HG02763 (cell line): ENCODE data around the gene IFRD1.

ENCODE experiments used
- ATAC-seq: cut with Tn5 transposase; IDR thresholded peaks from one replicate; pipeline ENCODE4 v1.9.1; 2021; ENCODE audit warnings: mild to moderate bottlenecking, moderate library complexity; ENCODE audit not compliant: unreplicated experiment

Gene IFRD1

GRCh38 chr7:112449902-112450806 lies at the start of gene IFRD1:
IFRD1 (plus strand) TSS chr7:112450460; CDS start chr7:112450689, 229 bp downstream.
- peak; percentile 75 for ATAC-seq

DNA sequence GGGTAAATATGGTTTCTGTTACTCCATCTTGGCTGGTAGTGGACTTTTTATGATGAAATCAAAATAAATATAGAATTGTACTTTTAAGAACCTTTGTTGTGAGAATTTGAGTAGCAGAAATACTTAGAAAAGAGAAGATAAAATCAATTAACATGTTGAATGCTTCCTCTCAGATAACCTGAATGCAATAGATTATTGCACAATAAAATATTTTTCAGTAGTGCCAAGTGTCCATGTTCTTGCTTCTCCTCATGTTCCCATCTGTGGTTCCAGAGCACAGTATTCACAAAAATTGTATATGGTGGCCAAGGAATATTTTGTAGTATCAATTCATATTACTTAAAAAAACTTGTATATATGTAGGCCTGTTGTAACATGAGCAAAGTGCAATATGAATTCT lies 45.9 kb upstream of the IFRD1 start:
- ATAC-seq = no peak

- ATAC-seq = no peak
Measured at GRCh38 chr7:112405286-112405685, 45.0 kb upstream of the IFRD1 start.

GRCh38 chr7:112407261-112407660 lies 43.0 kb upstream of the IFRD1 start:
- ATAC-seq = no peak

- ATAC-seq = no peak
Measured at GRCh38 chr7:112410092-112410491, 40.2 kb upstream of the IFRD1 start.

GRCh38 chr7:112411186-112411795 lies 39.0 kb upstream of the IFRD1 start:
- no peak for ATAC-seq

DNA sequence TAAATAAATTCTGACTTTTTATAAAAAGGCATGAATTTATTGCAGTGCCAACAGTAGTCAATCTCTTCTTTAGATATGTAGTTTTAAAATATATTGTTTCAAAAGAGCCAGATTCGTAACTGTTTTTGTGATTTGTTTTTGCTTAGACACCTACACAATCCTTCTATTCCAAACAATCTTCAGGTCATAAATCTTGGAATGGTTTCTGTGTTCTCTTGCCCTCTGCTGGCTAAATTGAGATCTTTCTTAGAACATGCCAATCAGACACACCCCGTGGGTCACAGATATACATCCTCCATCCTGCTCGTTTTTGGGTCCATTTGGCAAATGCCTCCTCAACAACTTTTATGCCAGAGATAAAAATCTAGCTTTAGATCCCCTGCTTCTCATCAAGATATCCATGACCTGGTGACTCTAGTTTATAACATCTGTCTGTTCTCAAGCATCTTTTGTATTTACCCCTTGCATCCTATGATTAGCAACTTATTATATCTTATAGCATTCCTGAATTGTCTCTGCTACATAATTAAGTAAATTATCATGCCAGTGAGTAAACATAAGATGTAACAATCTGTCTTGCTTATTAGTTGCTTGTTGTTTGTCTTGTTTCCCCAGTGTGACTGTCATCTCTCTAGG lies 35.3 kb upstream of the IFRD1 start:
- no peak for ATAC-seq

DNA sequence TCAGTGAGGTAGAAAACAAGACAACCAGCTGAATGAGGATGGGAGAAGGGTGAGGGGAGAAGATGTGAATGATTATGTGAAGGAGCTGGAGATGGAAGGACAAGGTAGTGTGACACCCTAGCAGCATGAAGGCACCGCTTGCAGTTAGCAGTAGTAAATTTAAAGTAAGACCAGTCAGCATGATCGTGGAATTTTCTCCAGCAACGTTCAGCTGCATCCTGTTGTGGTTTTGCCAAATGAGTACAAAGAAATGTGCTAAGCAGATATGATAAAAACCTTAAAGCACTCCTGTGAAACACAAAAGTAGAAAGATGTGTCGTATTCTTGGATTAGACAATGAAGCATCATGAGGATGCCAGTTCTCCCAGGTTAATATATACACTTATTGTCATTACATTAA lies 34.1 kb upstream of the IFRD1 start:
- no peak for ATAC-seq

- ATAC-seq = no peak
Measured at GRCh38 chr7:112419543-112420130, 30.6 kb upstream of the IFRD1 start.

DNA sequence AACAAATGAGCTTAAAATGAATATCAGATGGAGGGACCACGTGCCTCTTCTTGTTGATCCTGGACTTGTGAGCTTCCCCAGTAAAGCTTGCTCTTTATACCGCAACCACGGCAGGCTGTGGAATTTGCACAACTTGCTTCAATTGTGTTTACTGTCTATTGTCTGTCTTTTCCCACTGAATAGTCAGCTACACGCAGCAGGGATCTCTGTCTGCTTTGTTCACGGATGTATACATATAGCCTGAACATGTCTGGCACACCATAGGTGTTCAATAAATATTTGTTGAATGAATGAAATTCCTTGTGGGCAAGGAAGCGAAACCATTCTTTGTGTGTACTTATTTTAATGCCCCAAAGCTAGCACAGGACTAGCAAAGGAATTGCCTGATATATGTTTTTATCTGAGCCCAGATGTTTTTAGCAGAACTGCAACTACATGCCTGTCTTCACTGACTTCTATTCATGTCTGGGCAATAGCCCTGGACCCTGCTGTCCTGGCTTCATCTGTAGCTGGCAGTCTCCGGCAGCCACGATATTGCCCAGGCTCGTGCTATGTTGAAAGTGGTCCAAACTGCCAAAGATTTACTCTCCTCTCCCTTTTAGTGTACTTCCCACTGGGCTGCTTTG lies 29.9 kb upstream of the IFRD1 start:
- ATAC-seq = no peak

DNA sequence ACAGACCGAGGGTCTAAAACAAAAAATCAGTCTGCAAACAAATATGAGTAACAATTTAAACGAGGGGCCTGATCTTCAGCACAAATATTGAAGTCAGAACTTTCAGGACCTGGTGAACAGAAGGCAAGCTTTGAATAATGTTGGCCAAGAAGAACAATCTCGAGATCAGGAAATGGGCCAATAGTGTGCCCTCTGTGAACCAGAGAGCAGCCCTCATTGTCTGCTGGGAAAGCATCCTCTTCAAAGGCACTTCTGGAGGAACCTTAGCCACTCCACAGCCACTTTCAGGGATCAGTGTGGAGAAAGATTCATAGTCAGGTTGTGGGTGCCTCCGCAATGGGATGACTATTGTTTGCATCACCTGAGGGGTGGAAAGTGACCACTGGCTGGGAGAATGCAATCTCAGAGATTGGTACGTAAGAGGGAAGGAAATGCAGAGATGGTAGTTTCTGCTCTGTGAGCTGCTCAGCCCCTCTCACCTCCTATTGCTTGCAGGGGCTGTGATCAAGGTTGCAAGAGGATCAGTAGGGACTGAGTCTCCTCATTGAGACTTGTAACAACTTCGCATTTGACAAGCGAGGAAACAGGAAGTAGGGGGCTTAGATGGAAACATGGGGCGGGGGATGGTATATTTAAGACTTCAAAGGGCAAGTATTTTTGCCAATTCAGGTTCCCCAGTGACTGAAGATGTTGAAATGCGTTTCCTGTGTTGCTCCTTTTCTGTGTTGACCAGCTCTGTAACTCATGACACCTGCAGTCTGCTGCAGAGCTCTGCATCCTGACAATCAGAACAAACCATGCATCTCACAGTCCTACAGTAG lies 28.4 kb upstream of the IFRD1 start:
- ATAC-seq = no peak

GRCh38 chr7:112422842-112423496 lies 27.3 kb upstream of the IFRD1 start:
- ATAC-seq = no peak

- ATAC-seq = no peak
Measured at GRCh38 chr7:112423987-112424386, 26.3 kb upstream of the IFRD1 start.

DNA sequence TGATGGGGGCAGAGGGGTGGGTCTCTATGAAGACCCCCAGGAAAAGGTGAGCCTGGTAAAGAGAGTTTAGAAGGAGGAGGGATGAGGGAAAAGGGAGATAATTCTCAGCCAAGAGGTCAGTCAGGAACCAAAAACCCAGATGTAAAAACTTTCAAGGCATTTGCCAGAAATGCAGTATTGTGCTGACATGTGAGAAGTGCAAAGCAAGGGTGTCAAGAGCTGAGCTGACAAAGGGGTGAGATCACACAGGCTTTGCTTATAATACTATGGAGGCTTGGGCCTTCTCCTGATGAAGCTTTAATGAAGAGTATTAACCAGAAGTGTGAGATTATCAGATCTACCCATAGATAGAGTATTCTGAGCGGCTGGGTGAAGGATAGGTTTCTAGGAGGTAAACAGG lies 22.3 kb upstream of the IFRD1 start:
- no peak for ATAC-seq

- ATAC-seq = no peak
Measured at GRCh38 chr7:112428715-112429114, 21.5 kb upstream of the IFRD1 start.

DNA sequence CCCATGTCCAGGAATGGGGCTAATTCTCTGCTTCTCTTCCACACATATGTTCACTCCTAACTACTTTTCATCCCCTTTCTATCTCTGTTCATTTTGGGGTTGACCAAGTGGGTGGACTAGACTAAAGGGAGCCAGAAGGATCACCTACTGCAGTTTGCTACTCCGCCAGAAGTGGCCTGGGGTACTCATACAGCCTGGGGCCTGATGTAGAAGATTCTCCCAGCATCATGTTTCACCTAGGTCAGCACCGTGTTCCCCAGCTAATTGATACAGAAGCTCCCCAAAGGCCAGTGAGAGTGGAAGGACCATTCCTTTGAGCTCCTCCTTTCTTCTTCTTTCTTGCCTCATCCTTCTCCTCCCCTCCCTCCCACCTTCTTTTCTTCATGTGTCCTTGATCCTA lies 19.6 kb upstream of the IFRD1 start:
- no peak for ATAC-seq

GRCh38 chr7:112431803-112432202 lies 18.5 kb upstream of the IFRD1 start:
- no peak for ATAC-seq

DNA sequence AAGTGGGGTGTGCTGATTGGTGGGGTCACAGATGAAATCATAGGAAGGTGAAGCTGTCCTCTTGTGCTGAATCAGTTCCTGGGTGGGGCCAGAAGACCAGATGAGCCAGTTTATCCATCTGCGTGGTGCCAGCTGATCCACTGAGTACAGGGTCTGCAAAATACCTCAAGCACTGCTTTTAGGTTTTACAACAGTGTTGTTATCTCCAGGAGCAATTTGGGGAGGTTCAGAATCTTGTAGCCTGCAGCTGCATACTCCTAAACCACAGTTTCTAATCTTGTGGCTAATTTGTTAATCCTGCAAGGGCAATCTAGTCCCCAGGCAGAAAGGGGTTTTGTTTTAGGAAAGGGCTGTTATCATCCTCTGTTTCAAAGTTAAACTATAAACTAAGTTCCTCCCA lies 17.0 kb upstream of the IFRD1 start:
- ATAC-seq = no peak

- ATAC-seq = no peak
Measured at GRCh38 chr7:112437072-112437471, 13.2 kb upstream of the IFRD1 start.

DNA sequence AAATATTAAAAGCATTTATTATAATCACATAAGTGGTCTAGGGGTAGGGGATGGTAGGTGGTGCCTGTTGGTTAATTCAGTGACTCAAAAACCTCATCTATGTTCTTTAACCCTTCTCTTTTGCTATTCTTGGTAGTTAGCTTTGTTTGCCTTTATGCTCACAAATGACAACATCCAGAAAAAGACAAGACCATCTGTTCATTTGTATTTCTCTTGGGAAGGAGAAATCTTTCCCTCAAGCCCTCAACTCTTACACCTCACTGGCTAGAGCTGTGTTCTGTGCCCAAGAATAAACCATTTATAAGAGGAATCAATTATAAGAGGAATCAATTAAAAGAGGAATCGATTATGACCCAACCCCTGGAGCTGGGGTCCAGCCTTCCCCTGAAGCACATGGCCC lies 10.8 kb upstream of the IFRD1 start:
- ATAC-seq = no peak
